Chondrocyte (in vitro differentiated cells): ENCODE measurements around the gene TNKS1BP1. TPM values are rescaled to one million over a fixed set of nuclear protein-coding genes. Genes with fewer than 3 reads are reported as not detected.
"Not testable (repeated sequence)": the region's sequence is repeated elsewhere in the genome, so short reads cannot be mapped to it uniquely, and the experiment has no call there.

Experiments used
- DNase-seq: peaks from one replicate; pipeline ENCODE4 v3.0.0; 2021; ENCODE audit warnings: mixed read lengths, low spot score
- H3K27ac Mint-ChIP-seq: one replicate; pipeline ENCODE4 v1.8.0; 2021; ENCODE audit warnings: mild to moderate bottlenecking, moderate library complexity, mixed read lengths; ENCODE audit not compliant: unreplicated experiment
- H3K27me3 Mint-ChIP-seq: 2 replicates; pipeline ENCODE4 v1.8.0; 2021; ENCODE audit warnings: low read depth, mixed read lengths
- H3K36me3 Mint-ChIP-seq: 2 replicates; pipeline ENCODE4 v1.8.0; 2021; ENCODE audit warnings: low read depth, mixed read lengths
- H3K4me1 Mint-ChIP-seq: 2 replicates; pipeline ENCODE4 v1.8.0; 2021; ENCODE audit warnings: low read depth, mild to moderate bottlenecking, mixed read lengths
- H3K4me3 Mint-ChIP-seq: one replicate; pipeline ENCODE4 v1.8.0; 2021; ENCODE audit warnings: mild to moderate bottlenecking, moderate library complexity, mixed read lengths; ENCODE audit not compliant: unreplicated experiment
- H3K9me3 Mint-ChIP-seq: 2 replicates; pipeline ENCODE4 v1.8.0; 2021; ENCODE audit warnings: low read depth, mixed read lengths
- total RNA-seq: library from RNA; stranded (reverse); gene quantifications from 3 replicates; pipeline ENCODE4 v1.2.1, GENCODE V29; 2021
- TF ChIP-seq, protein P1 (sequence below): fragments of 200-600 bp; sonication (generic); IDR thresholded peaks from 2 replicates; pipeline ENCODE4 v1.5.0; 2021; ENCODE audit warnings: antibody characterized with exemption, mild to moderate bottlenecking, moderate library complexity

The TNKS1BP1 gene
- total RNA-seq, 1 donor from 2014 or later, result 181 TPM

DNA sequence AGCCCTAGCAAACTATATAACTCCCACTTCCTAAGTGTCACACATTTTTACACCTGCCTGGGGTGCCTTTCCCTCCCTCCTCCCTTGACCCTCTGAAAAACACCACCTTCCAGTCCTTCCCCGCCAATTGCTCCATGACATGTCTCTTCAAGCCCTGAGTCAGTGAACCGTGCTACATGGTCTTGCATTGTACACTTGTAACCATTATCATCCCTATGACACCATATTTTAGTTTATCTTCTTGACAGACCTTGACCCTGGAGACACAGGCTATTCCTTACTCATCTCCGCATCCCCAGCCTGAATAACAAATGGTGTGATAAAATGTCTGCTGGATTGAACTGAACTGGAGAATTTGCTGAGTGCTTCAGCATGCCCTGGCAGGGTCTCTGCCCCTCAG is 36.9 kb downstream of the TNKS1BP1 start:
- Mint-ChIP-seq H3K27me3 (no peaks in the 10 kb centered on the region), H3K4me3 (no peak overlapping the region), H3K9me3 (no peaks in the 10 kb centered on the region), H3K36me3 (peaks cover 3% of the 10 kb centered on the region), H3K4me1 (peaks cover 22% of the 10 kb centered on the region), H3K27ac (no peak overlapping the region)
- DNase-seq, result no peak
- TF ChIP-seq, protein P1, sequence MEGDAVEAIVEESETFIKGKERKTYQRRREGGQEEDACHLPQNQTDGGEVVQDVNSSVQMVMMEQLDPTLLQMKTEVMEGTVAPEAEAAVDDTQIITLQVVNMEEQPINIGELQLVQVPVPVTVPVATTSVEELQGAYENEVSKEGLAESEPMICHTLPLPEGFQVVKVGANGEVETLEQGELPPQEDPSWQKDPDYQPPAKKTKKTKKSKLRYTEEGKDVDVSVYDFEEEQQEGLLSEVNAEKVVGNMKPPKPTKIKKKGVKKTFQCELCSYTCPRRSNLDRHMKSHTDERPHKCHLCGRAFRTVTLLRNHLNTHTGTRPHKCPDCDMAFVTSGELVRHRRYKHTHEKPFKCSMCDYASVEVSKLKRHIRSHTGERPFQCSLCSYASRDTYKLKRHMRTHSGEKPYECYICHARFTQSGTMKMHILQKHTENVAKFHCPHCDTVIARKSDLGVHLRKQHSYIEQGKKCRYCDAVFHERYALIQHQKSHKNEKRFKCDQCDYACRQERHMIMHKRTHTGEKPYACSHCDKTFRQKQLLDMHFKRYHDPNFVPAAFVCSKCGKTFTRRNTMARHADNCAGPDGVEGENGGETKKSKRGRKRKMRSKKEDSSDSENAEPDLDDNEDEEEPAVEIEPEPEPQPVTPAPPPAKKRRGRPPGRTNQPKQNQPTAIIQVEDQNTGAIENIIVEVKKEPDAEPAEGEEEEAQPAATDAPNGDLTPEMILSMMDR, result no peak

- Mint-ChIP-seq H3K27me3 (no peaks in the 10 kb centered on the region), H3K4me1 (peaks cover 22% of the 10 kb centered on the region), H3K27ac (no peak overlapping the region), H3K9me3 (peaks cover 2% of the 10 kb centered on the region), H3K4me3 (no peak overlapping the region), H3K36me3 (peaks cover 6% of the 10 kb centered on the region)
- TF ChIP-seq, protein P1, result no peak
- no peak for DNase-seq
Measured at GRCh38 chr11:57283231-57283990, 41.3 kb downstream of the TNKS1BP1 start.

DNA sequence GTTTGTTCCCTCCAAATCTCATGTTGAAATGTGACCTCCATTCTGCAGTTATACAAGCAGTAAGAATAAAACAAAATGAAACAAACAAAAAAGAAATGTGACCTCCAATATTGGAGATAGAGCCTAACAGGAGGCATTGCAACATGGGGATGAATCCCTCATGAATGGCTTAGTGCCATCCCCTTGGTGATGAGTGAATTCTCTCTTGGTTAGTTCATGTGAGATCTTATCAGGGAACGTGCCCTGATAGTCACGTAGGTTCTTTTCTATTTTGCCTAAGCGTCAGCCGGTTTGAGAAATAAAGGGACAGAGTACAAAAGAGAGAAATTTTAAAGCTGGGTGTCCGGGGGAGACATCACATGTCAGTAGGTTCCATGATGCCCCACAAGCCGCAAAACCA is 43.2 kb downstream of the TNKS1BP1 start:
- peaks cover 35% of the 10 kb centered on the region for H3K4me1 Mint-ChIP-seq
- H3K27ac Mint-ChIP-seq, H3K9me3 Mint-ChIP-seq, H3K4me3 Mint-ChIP-seq, DNase-seq, H3K36me3 Mint-ChIP-seq, H3K27me3 Mint-ChIP-seq: not testable (repeated sequence)

GRCh38 chr11:57279116-57279515 is 45.6 kb downstream of the TNKS1BP1 start:
- TF ChIP-seq, protein P1, result no peak
- Mint-ChIP-seq H3K27me3 (no peaks in the 10 kb centered on the region), H3K4me3 (no peak overlapping the region), H3K4me1 (peaks cover 35% of the 10 kb centered on the region), H3K27ac (peak overlapping the region; percentile 99), H3K36me3 (peaks cover 3% of the 10 kb centered on the region), H3K9me3 (peaks cover 2% of the 10 kb centered on the region)
- no peak for DNase-seq

GRCh38 chr11:57278721-57279095 is 46.0 kb downstream of the TNKS1BP1 start:
- Mint-ChIP-seq H3K4me1 (peaks cover 35% of the 10 kb centered on the region), H3K9me3 (peaks cover 2% of the 10 kb centered on the region), H3K27me3 (no peaks in the 10 kb centered on the region), H3K27ac (peak overlapping the region; percentile 99), H3K36me3 (peaks cover 3% of the 10 kb centered on the region), H3K4me3 (no peak overlapping the region)
- TF ChIP-seq, protein P1, result no peak
- no peak for DNase-seq
